H1 (cell line): ENCODE measurements around the gene AMPD1. TPM values are rescaled to one million over a fixed set of nuclear protein-coding genes. Genes with fewer than 3 reads are reported as not detected.

ENCODE experiments used
- CTCF ChIA-PET: fragments of 300-600 bp; sonication (Branson Sonifier 250); formaldehyde crosslinking; loops from one replicate; lab custom pipeline; 2021; ENCODE audit not compliant: partially characterized antibody; lab: Charles Lee
- POLR2A ChIA-PET: fragments of 300-600 bp; sonication (Branson Sonifier 250); formaldehyde crosslinking; loops from one replicate; lab custom pipeline; 2021; ENCODE audit warnings: inconsistent platforms; ENCODE audit not compliant: partially characterized antibody; lab: Charles Lee
- DNase-seq, 2 experiments: peaks; one replicate each; pipeline versions ENCODE4 v3.0.0 to v3.0.0-alpha.2; 2010 to 2022; ENCODE audit warnings: low spot score in 2 of 2, low read depth in 1 of 2, mixed read lengths in 1 of 2
- FAIRE-seq: peaks from 2 replicates; lab custom pipeline; 2011; peaks lifted over from hg19 to GRCh38; lab: Jason Lieb, UNC
- H2AFZ ChIP-seq: 2 replicates; pipeline ENCODE4 v1.8.1; 2012; ENCODE audit warnings: low read length, inconsistent platforms
- H2AK5ac ChIP-seq: 2 replicates; pipeline ENCODE4 v1.6.1; 2013; ENCODE audit warnings: low read depth, low read length
- H2BK120ac ChIP-seq: replicated peaks from 2 replicates; pipeline ENCODE3; 2013; ENCODE audit warnings: low read depth, low read length, inconsistent platforms
- H2BK12ac ChIP-seq: 2 replicates; pipeline ENCODE4 v1.6.1; 2013; ENCODE audit warnings: low read depth, low read length
- H2BK15ac ChIP-seq: 2 replicates; pipeline ENCODE4 v1.6.1; 2013; ENCODE audit warnings: low read length
- H2BK20ac ChIP-seq: 2 replicates; pipeline ENCODE4 v1.6.1; 2013; ENCODE audit warnings: low read length
- H2BK5ac ChIP-seq: 2 replicates; pipeline ENCODE4 v1.6.1; 2013; ENCODE audit warnings: low read depth, low read length
- H3K14ac ChIP-seq: 2 replicates; pipeline ENCODE4 v1.6.1; 2013; ENCODE audit warnings: inconsistent platforms; ENCODE audit not compliant: insufficient read length
- H3K18ac ChIP-seq: 2 replicates; pipeline ENCODE4 v1.6.1; 2013; ENCODE audit warnings: low read length; ENCODE audit errors: extremely low read depth
- H3K23ac ChIP-seq: 2 replicates; pipeline ENCODE4 v1.6.1; 2013; ENCODE audit warnings: inconsistent platforms; ENCODE audit not compliant: insufficient read length
- H3K23me2 ChIP-seq: 2 replicates; pipeline ENCODE4 v1.6.1; 2013; ENCODE audit warnings: low read depth, low read length
- H3K27ac ChIP-seq: 2 replicates; pipeline ENCODE4 v1.6.1; 2011; ENCODE audit warnings: low read depth, low read length, inconsistent platforms
- H3K27me3 ChIP-seq, 4 experiments: replicated peaks in 1 of 4; 1 replicate in 1 of 4; 2 replicates in 3 of 4; pipeline versions ENCODE4 v1.6.1 to v1.8.1; 2011 to 2013; ENCODE audit warnings: low read length in 3 of 4, mild to moderate bottlenecking in 3 of 4, inconsistent platforms in 2 of 4, mixed read lengths in 2 of 4, moderate library complexity in 1 of 4; ENCODE audit not compliant: control insufficient read depth in 3 of 4, insufficient read depth in 3 of 4; ENCODE audit errors: extremely low read depth in 1 of 4
- H3K36me3 ChIP-seq, 4 experiments: 2 replicates each; pipeline versions ENCODE4 v1.6.1 to v1.8.1; 2011 to 2013; ENCODE audit warnings: mild to moderate bottlenecking in 4 of 4, low read length in 3 of 4, moderate library complexity in 2 of 4, control low read depth in 1 of 4, inconsistent platforms in 1 of 4; ENCODE audit not compliant: insufficient read depth in 4 of 4, control insufficient read depth in 2 of 4
- H3K4ac ChIP-seq: replicated peaks from 2 replicates; pipeline ENCODE3; 2013; ENCODE audit warnings: low read length, low read depth, mixed read lengths, inconsistent platforms; ENCODE audit not compliant: insufficient read length
- H3K4me1 ChIP-seq, 4 experiments: replicated peaks in 1 of 4; 1 replicate in 1 of 4; 2 replicates in 3 of 4; pipeline versions ENCODE4 v1.6.1 to v1.8.1; 2011 to 2013; ENCODE audit warnings: low read length in 3 of 4, inconsistent platforms in 2 of 4, mixed read lengths in 1 of 4; ENCODE audit not compliant: insufficient read depth in 4 of 4, control insufficient read depth in 3 of 4
- H3K4me2 ChIP-seq, 2 experiments: 2 replicates each; pipeline versions ENCODE4 v1.6.1 to v1.8.1; 2011 to 2013; ENCODE audit warnings: low read depth in 2 of 2, low read length in 2 of 2, control low read depth in 1 of 2, inconsistent platforms in 1 of 2, mild to moderate bottlenecking in 1 of 2; ENCODE audit not compliant: insufficient read depth in 1 of 2
- H3K4me3 ChIP-seq, 4 experiments: fragments of 200-600, 300-600 bp in 1 of 4; sonication (generic), shearing (Covaris generic), sonication (Bioruptor Twin) in 1 of 4; 2 replicates each; pipeline versions ENCODE4 v1.5.1 to v1.8.1; 2011 to 2016; ENCODE audit warnings: low read length in 4 of 4, low read depth in 3 of 4, control low read depth in 2 of 4, inconsistent platforms in 2 of 4, mild to moderate bottlenecking in 2 of 4, mixed read lengths in 1 of 4, moderate library complexity in 1 of 4; ENCODE audit not compliant: insufficient read depth in 2 of 4; ENCODE audit errors: extremely low read depth in 1 of 4
- H3K56ac ChIP-seq: replicated peaks from 2 replicates; pipeline ENCODE3; 2013; ENCODE audit warnings: low read depth, mild to moderate bottlenecking, mixed read lengths, low read length, inconsistent platforms; ENCODE audit not compliant: insufficient read length
- H3K79me1 ChIP-seq: 2 replicates; pipeline ENCODE4 v1.6.1; 2013; ENCODE audit warnings: low read depth, low read length, control low read depth
- H3K79me2 ChIP-seq, 2 experiments: 2 replicates each; pipeline versions ENCODE4 v1.6.1 to v1.8.1; 2012 to 2013; ENCODE audit warnings: low read length in 2 of 2, mild to moderate bottlenecking in 2 of 2, inconsistent platforms in 1 of 2; ENCODE audit not compliant: insufficient read depth in 2 of 2, control insufficient read depth in 1 of 2
- H3K9ac ChIP-seq, 4 experiments: replicated peaks in 1 of 4; 1 replicate in 1 of 4; 2 replicates in 3 of 4; pipeline versions ENCODE4 v1.6.1 to v1.8.1; 2011 to 2013; ENCODE audit warnings: low read depth in 3 of 4, low read length in 3 of 4, control low read depth in 2 of 4, mild to moderate bottlenecking in 2 of 4, moderate library complexity in 2 of 4, inconsistent platforms in 1 of 4; ENCODE audit errors: extremely low read depth in 1 of 4
- H3K9me3 ChIP-seq, 2 experiments: 2 replicates each; pipeline versions ENCODE4 v1.6.1 to v1.8.1; 2012 to 2013; ENCODE audit warnings: mild to moderate bottlenecking in 2 of 2, moderate library complexity in 2 of 2, control low read depth in 1 of 2, inconsistent platforms in 1 of 2, low read depth in 1 of 2, low read length in 1 of 2, mixed read lengths in 1 of 2; ENCODE audit not compliant: insufficient read depth in 2 of 2
- H4K20me1 ChIP-seq, 2 experiments: replicated peaks in 1 of 2; 2 replicates each; pipeline versions ENCODE3 to v1.8.1; 2011 to 2013; ENCODE audit warnings: inconsistent platforms in 2 of 2, low read length in 2 of 2, mild to moderate bottlenecking in 1 of 2; ENCODE audit not compliant: insufficient read depth in 2 of 2, control insufficient read depth in 1 of 2
- H4K5ac ChIP-seq: 2 replicates; pipeline ENCODE4 v1.6.1; 2013; ENCODE audit warnings: low read length, low read depth, mixed read lengths, inconsistent platforms; ENCODE audit not compliant: insufficient read length
- H4K8ac ChIP-seq: 2 replicates; pipeline ENCODE4 v1.8.0; 2013; ENCODE audit warnings: mild to moderate bottlenecking, moderate library complexity, low read length, inconsistent platforms; ENCODE audit not compliant: insufficient read depth; ENCODE audit errors: extremely low read depth
- H4K91ac ChIP-seq: replicated peaks from 2 replicates; pipeline ENCODE3; 2013; ENCODE audit warnings: low read length, mixed read lengths, inconsistent platforms; ENCODE audit not compliant: insufficient read length
- BRCA1 ChIP-seq: IDR thresholded peaks from 2 replicates; pipeline ENCODE4 v1.6.1; 2012; ENCODE audit warnings: low read depth, low read length, improper control_type of control experiment
- EZH2 ChIP-seq: fragments of 200-600 bp; sonication (generic); IDR thresholded peaks from 2 replicates; pipeline ENCODE4 v1.7.1; 2012; ENCODE audit warnings: low read depth, mild to moderate bottlenecking, moderate library complexity, low read length, inconsistent platforms; ENCODE audit not compliant: severe bottlenecking
- HDAC2 ChIP-seq, 2 experiments: fragments of 300-600 bp in 1 of 2; sonication (generic) in 1 of 2; IDR thresholded peaks; 2 replicates each; pipeline ENCODE4 v1.6.1; 2011 to 2012; ENCODE audit warnings: low read depth in 2 of 2, low read length in 2 of 2, mild to moderate bottlenecking in 2 of 2, moderate library complexity in 2 of 2, borderline replicate concordance in 1 of 2, inconsistent platforms in 1 of 2
- NANOG ChIP-seq: IDR thresholded peaks from 2 replicates; pipeline ENCODE4 v1.6.1; 2011; ENCODE audit warnings: low read length, low read depth, mild to moderate bottlenecking, inconsistent platforms; ENCODE audit not compliant: insufficient read depth, poor library complexity, severe bottlenecking
- NRF1 ChIP-seq: IDR thresholded peaks from 2 replicates; pipeline ENCODE4 v1.6.1; 2011; ENCODE audit warnings: mild to moderate bottlenecking, low read depth, low read length, improper control_type of control experiment
- POLR2A ChIP-seq, 2 experiments: IDR thresholded peaks; 1 replicate in 1 of 2; 2 replicates in 1 of 2; pipeline ENCODE4 v1.6.1; 2011; ENCODE audit warnings: low read depth in 2 of 2, low read length in 2 of 2, mild to moderate bottlenecking in 2 of 2; ENCODE audit errors: control extremely low read depth in 1 of 2
- RAD21 ChIP-seq, 2 experiments: IDR thresholded peaks in 1 of 2; conservative IDR thresholded peaks in 1 of 2; 2 replicates each; pipeline ENCODE4 v1.6.1; 2011; ENCODE audit warnings: low read depth in 2 of 2, low read length in 2 of 2, improper control_type of control experiment in 1 of 2, inconsistent platforms in 1 of 2, mild to moderate bottlenecking in 1 of 2, moderate library complexity in 1 of 2
- RBBP5 ChIP-seq: IDR thresholded peaks from 2 replicates; pipeline ENCODE4 v1.7.1; 2012; ENCODE audit warnings: low read depth, mild to moderate bottlenecking, inconsistent platforms, low read length, moderate library complexity, borderline replicate concordance
- SRF ChIP-seq: IDR thresholded peaks from 2 replicates; pipeline ENCODE4 v1.6.1; 2011; ENCODE audit warnings: mild to moderate bottlenecking, low read depth, low read length, moderate library complexity
- TBP ChIP-seq: IDR thresholded peaks from 2 replicates; pipeline ENCODE4 v1.6.1; 2011; ENCODE audit warnings: low read depth, low read length, improper control_type of control experiment
- WGBS, 2 experiments: shearing (Covaris generic) in 1 of 2; methylation state at CpG; one replicate each; pipeline versions ENCODE4 v1.1.6 to v1.1.7; 2013 to 2015; ENCODE audit warnings: low lambda C conversion rate in 2 of 2, mixed read lengths in 2 of 2, inconsistent platforms in 1 of 2, low coverage in 1 of 2, missing lambda C conversion rate in 1 of 2; ENCODE audit not compliant: insufficient replicate concordance in 2 of 2, insufficient coverage in 1 of 2, insufficient read length in 1 of 2; ENCODE audit errors: extremely low coverage in 1 of 2, missing lambda C conversion rate in 1 of 2; 5-methylcytosine and 5-hydroxymethylcytosine counted together
- polyA plus RNA-seq, 7 experiments: library from polyadenylated mRNA; depleted of rRNA in 3 of 7; stranded (reverse) in 5 of 7; unstranded in 2 of 7; fragments of >200 nt in 5 of 7; fragments of 200-250 nt in 2 of 7; gene quantifications; 1 replicate in 5 of 7; 2 replicates in 1 of 7; 4 replicates in 1 of 7; pipeline versions ENCODE4 v1.2.1 to v1.2.3, GENCODE V29; 2011 to 2013; ENCODE audit warnings: missing spikeins in 2 of 7, mixed read lengths in 2 of 7
- total RNA-seq: library from RNA; stranded (reverse); fragmentation: NEBNext Ultra II Directional; extraction: Animal tissue kit (Norgen Biotek cat#: 25700); gene quantifications from 2 replicates; pipeline ENCODE4 v1.2.1, GENCODE V29; 2021
- TF ChIP-seq, protein P1 (sequence below): IDR thresholded peaks from 2 replicates; pipeline ENCODE4 v1.6.1; 2012; ENCODE audit warnings: inconsistent platforms
- TF ChIP-seq, protein P2 (sequence below): IDR thresholded peaks from 2 replicates; pipeline ENCODE4 v1.6.1; 2012; ENCODE audit warnings: inconsistent platforms

AMPD1 gene
- total and polyA plus RNA-seq, 2 of the 8 experiments (the other 6 are each of a cell fraction or from before 2014, with no cell fraction given) = not detected

DNA sequence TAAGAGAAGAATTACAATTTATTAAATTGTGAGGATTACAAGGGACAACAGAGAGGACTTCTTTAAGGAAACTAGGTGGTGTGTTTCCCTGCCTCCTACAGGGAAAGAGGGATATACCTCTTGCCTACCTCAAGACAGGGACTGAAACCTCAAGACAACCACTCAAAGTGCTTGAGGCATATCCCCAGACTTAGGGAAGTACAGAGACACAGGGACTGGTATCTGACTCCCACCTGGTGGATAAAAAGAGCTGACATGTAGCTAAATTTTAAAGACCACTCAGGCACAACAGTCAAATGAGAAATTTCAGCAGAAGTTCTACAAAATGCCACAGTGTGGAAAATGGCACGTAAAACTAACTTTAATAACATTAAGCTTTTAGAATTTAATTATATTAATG is 46.8 kb downstream of the AMPD1 start:
- ChIA-PET CTCF (interaction anchor here (0.5 to 0.6 kb wide), 2 partner anchors 26 to 671 kb away, joined by 3 read pairs; no protein-coding TSS in a partner anchor), POLR2A (interaction anchor here (0.7 kb wide), 1 partner anchor 21 kb away, joined by 4 read pairs; no protein-coding TSS in a partner anchor)
- DNase-seq (no peak), FAIRE-seq (no peak)
- Histone ChIP-seq H3K27ac (no peak overlapping the region), H3K4ac (no peak overlapping the region), H3K27me3 (no peaks in the 10 kb centered on the region), H2BK20ac (no peak overlapping the region), H3K9me3 (no peaks in the 10 kb centered on the region), H3K4me2 (no peak overlapping the region), H3K36me3 (no peaks in the 10 kb centered on the region), H2BK12ac (no peak overlapping the region), H3K14ac (no peak overlapping the region), H3K56ac (no peak overlapping the region), H3K4me3 (no peak overlapping the region), H4K5ac (no peak overlapping the region), H2BK5ac (no peak overlapping the region), H4K91ac (no peak overlapping the region), H2BK15ac (no peak overlapping the region), H4K8ac (no peak overlapping the region), H3K9ac (no peak overlapping the region), H3K4me1 (no peaks in the 10 kb centered on the region), H2AK5ac (no peak overlapping the region), H4K20me1 (no peaks in the 10 kb centered on the region), H3K23me2 (no peaks in the 10 kb centered on the region), H3K23ac (no peak overlapping the region), H3K79me2 (no peaks in the 10 kb centered on the region), H2AFZ (no peak overlapping the region), H3K79me1 (no peaks in the 10 kb centered on the region), H3K18ac (no peak overlapping the region), H2BK120ac (no peak overlapping the region)
- 89% methylated on average over 1 of the region's 1 CpG; no CpG with 5 or more reads in 1 of the 2 experiments for WGBS, 2 experiments
- TF ChIP-seq, protein P1, sequence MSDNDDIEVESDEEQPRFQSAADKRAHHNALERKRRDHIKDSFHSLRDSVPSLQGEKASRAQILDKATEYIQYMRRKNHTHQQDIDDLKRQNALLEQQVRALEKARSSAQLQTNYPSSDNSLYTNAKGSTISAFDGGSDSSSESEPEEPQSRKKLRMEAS = no peak
- TF ChIP-seq NRF1 (no peak), SRF (no peak), NANOG (no peak), RBBP5 (no peak), EZH2 (no peak), TBP (no peak), POLR2A (IDR thresholded peaks at IDR 0.05; ENCODE audit: control extremely low read depth in 1 of 2, low read depth in 2 of 2, low read length in 2 of 2) (no peak), RAD21 (IDR thresholded peaks at IDR 0.05 in 1 of 2, conservative IDR thresholded peaks at IDR 0.05 in 1 of 2; ENCODE audit: low read depth in 2 of 2, low read length in 2 of 2) (peak; percentile 29 to 43; a peak in 3 of 4 replicates), HDAC2 (IDR thresholded peaks at IDR 0.05; ENCODE audit: borderline replicate concordance in 1 of 2, low read depth in 2 of 2, low read length in 2 of 2) (no peak), BRCA1 (no peak)
- TF ChIP-seq, protein P2, sequence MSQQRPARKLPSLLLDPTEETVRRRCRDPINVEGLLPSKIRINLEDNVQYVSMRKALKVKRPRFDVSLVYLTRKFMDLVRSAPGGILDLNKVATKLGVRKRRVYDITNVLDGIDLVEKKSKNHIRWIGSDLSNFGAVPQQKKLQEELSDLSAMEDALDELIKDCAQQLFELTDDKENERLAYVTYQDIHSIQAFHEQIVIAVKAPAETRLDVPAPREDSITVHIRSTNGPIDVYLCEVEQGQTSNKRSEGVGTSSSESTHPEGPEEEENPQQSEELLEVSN = no peak
